Measurements from ENCODE around the gene RAB29.

RAB29 gene

DNA sequence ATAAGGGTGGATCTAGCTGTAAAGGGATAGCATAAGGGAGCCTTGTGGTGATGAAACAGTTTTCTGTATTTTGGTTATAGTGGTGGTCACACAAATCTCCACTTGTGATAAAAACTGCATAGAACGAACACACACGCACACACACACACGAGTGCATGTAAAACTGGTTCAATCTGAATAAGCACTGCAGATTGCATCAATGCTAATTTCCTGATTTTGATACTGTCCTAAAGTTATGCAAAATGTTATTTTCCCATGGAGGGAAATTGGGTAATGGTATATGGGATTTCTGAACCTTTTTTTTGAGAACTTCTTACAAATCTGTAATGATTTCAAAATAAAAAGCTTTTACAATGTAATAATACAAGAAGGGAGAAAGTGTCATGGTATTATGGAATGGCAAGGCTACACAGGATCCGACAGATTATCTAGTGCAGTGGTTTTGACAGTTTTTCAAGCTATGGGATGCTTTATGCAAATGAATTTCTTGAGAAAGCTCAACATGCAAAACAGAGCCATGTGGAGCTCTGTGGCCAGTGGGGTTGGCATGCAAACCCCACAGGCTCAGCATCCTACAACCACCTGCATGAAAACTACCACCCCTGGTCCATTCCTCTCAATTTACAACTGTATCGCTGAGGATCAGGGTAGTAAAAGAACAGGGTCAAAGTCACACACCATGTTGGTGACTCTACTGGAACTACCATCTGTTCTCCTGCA is 18.9 kb upstream of the RAB29 start:
- H3K27me3 ChIP-seq: peaks cover 63% of the 10 kb centered on the region
- H3K36me3 ChIP-seq: no peaks in the 10 kb centered on the region
- H3K27ac ChIP-seq: no peak overlapping the region
- H3K9me3 ChIP-seq: no peaks in the 10 kb centered on the region
- TF ChIP-seq, protein P1, sequence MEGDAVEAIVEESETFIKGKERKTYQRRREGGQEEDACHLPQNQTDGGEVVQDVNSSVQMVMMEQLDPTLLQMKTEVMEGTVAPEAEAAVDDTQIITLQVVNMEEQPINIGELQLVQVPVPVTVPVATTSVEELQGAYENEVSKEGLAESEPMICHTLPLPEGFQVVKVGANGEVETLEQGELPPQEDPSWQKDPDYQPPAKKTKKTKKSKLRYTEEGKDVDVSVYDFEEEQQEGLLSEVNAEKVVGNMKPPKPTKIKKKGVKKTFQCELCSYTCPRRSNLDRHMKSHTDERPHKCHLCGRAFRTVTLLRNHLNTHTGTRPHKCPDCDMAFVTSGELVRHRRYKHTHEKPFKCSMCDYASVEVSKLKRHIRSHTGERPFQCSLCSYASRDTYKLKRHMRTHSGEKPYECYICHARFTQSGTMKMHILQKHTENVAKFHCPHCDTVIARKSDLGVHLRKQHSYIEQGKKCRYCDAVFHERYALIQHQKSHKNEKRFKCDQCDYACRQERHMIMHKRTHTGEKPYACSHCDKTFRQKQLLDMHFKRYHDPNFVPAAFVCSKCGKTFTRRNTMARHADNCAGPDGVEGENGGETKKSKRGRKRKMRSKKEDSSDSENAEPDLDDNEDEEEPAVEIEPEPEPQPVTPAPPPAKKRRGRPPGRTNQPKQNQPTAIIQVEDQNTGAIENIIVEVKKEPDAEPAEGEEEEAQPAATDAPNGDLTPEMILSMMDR (IDR thresholded peaks at IDR 0.05): no peak
- no peak overlapping the region for H3K4me3 ChIP-seq (ENCODE audit: low read depth in 1 of 2, low read length in 1 of 2)
- no peaks in the 10 kb centered on the region for H3K4me1 ChIP-seq (ENCODE audit: control insufficient read depth in 1 of 2, insufficient read depth in 1 of 2, low read depth in 1 of 2, low read length in 1 of 2)

DNA sequence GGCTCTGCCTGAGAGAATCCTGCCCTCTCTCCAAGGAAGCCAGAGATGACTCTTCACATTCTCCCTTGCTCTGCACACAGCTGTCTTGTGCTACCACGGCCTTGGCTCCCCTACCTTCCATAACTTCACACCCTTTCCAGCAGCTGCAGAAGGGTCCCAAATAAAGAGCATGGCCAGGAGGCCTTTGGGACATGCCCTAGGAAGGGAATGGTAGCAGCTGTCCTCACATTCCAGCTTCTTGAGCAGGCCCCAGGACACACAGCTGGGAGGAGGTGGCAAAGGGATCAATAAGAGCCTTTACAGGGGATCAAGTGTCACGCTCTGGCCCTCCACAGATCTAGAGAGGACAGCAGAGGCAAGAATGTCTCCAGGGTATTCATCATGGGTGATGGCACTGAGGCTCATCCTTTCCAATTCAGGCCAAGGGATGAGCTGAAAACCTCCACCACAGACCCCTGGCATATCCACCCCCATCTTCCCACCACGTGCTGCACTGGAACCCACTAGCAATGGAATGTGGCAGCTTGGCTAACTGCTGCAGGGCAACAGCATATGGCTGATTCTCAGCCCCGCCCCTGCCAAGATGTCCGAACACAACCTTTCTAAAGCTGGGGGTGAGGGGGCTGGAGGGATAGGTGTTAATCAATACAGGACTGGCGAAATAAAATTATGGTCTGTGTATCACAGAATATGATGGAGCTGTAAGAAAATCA is 17.8 kb upstream of the RAB29 start:
- TF ChIP-seq, protein P1 (IDR thresholded peaks at IDR 0.05): no peak
- Histone ChIP-seq H3K4me1 (ENCODE audit: control insufficient read depth in 1 of 2, insufficient read depth in 1 of 2, low read depth in 1 of 2, low read length in 1 of 2) (no peaks in the 10 kb centered on the region), H3K36me3 (no peaks in the 10 kb centered on the region), H3K27me3 (peaks cover 52% of the 10 kb centered on the region), H3K27ac (no peak overlapping the region), H3K9me3 (no peaks in the 10 kb centered on the region), H3K4me3 (ENCODE audit: low read depth in 1 of 2, low read length in 1 of 2) (no peak overlapping the region)

DNA sequence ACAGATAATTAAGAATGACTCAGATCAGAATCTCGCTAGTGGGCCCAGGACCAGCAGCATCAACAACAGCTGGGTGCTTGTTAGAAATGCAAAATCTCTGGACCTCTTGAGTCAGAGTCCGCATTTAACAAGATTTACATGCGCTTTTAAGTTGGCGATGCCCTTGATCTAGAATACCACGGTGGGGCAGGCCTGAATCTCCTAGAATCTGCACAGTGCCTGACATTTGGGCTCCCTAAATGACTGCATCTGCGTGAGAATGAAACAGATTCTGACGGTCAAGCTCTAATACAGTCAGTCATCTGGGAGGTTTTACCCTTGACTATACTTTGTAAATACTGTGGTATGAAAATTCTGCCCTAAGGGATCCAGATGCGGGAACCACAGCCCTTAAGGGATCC is 17.2 kb upstream of the RAB29 start:
- H3K36me3 ChIP-seq: no peaks in the 10 kb centered on the region
- H3K4me3 ChIP-seq (ENCODE audit: low read depth in 1 of 2, low read length in 1 of 2): no peak overlapping the region
- TF ChIP-seq, protein P1 (IDR thresholded peaks at IDR 0.05): no peak
- no peaks in the 10 kb centered on the region for H3K9me3 ChIP-seq
- H3K27me3 ChIP-seq: peaks cover 46% of the 10 kb centered on the region
- no peak overlapping the region for H3K27ac ChIP-seq
- H3K4me1 ChIP-seq (ENCODE audit: control insufficient read depth in 1 of 2, insufficient read depth in 1 of 2, low read depth in 1 of 2, low read length in 1 of 2): no peaks in the 10 kb centered on the region

DNA sequence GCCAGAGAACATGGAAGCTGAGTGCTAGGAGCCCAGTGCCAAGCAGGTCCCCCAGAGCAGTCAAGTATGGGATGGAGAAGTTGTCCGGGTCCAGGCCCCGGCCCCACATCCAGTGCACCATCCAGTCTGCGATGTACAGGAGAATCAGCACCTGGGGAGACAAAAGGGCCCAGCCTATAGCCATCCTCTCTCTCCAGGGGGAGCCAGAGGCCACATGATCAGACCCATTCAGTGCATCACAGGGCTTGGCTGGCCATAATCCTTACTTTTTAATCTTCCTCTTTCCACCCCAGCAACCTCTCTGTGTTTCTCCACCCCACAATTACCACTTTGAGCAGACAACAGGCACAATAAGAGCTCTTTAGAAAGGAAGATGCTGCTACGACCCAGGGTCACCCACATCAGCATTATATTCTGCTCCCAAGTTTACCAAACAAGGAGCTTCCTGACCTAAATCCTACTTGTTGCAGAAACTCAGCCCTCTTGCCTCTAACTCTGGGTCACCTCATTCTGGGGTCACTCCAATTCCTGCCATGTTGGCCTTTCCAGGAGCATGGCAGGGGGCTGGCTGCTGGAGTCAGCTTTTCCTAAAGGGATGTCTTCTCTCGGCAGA is 16.4 kb upstream of the RAB29 start:
- no peak overlapping the region for H3K27ac ChIP-seq
- H3K36me3 ChIP-seq: no peaks in the 10 kb centered on the region

DNA sequence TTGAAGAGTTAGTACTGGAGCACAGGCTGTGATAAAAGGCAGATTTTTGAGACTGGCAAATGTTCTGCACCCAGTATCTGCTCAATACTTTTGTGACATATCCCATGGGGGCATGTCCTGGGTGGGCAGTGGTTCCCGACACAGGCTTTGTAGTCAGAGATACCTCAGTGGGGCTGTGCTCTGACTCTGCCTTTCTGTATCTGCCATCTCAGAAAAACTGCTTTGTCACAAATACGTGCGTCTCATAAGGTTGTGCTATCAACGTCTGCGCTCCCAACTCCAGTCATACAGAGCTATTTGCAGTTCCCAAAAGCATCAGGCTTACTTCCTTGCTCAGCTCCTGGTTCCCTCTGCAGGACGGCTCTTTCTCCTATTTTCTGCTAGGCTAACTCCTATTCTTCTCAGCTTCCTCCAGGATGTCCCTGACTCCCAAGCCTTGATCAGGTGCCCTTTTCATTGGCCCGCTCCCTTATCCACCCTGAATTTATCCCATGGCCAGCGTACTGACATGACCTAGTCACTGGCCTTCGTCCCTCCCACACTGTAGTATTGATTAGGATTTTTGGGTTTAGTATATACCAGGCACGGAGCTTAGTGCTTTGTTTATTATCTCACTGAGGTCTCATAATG is 12.1 kb upstream of the RAB29 start:
- Histone ChIP-seq H3K9me3 (no peaks in the 10 kb centered on the region), H3K4me3 (ENCODE audit: low read depth in 1 of 2, low read length in 1 of 2) (no peak overlapping the region), H3K27me3 (peaks cover 2% of the 10 kb centered on the region), H3K4me1 (ENCODE audit: control insufficient read depth in 1 of 2, insufficient read depth in 1 of 2, low read depth in 1 of 2, low read length in 1 of 2) (no peaks in the 10 kb centered on the region), H3K36me3 (no peaks in the 10 kb centered on the region), H3K27ac (no peak overlapping the region)
- TF ChIP-seq, protein P1 (IDR thresholded peaks at IDR 0.05): no peak

More for the DNA sequence above, 16.4 kb upstream of the RAB29 start:
- Histone ChIP-seq H3K9me3 (no peaks in the 10 kb centered on the region), H3K27me3 (peaks cover 38% of the 10 kb centered on the region), H3K4me1 (ENCODE audit: control insufficient read depth in 1 of 2, insufficient read depth in 1 of 2, low read depth in 1 of 2, low read length in 1 of 2) (no peaks in the 10 kb centered on the region), H3K4me3 (ENCODE audit: low read depth in 1 of 2, low read length in 1 of 2) (no peak overlapping the region)
- TF ChIP-seq, protein P1 (IDR thresholded peaks at IDR 0.05): no peak

Measured in neutrophil (primary cell).